Activated T-cell treated with anti-CD3 and anti-CD28 coated beads, Interleukin-2, amount 50 U/mL, for 48 hours (primary cell): ENCODE results near the gene PPCS.
"Not testable (repeated sequence)": the region's sequence is repeated elsewhere in the genome, so short reads cannot be mapped to it uniquely, and the experiment has no call there.

Experiments
- DNase-seq, 2 experiments: peaks; one replicate each; pipeline ENCODE4 v3.0.0-alpha.2; 2020

The PPCS gene

GRCh38 chr1:42454403-42454802 lies 1.9 kb upstream of the PPCS start:
- DNase-seq, result no peak

- peak in 1 of 2 experiments; percentile 78 for DNase-seq
These were observed 379 bp downstream of the PPCS start for GRCh38 chr1:42456754-42457089.

GRCh38 chr1:42461196-42461595 lies 4.9 kb downstream of the PPCS start:
- DNase-seq, result no peak

GRCh38 chr1:42462828-42463763 lies 6.8 kb downstream of the PPCS start, which contains the start of gene CCDC30:
CCDC30 (plus strand) TSS chr1:42463286; CDS start chr1:42480552, 17,266 bp downstream.
- peak; percentile 95 for DNase-seq

- no peak for DNase-seq
These were observed 7.6 kb downstream of the PPCS start for GRCh38 chr1:42463921-42464320.

- DNase-seq, result no peak
These were observed 9.7 kb downstream of the PPCS start for GRCh38 chr1:42466030-42466429.

GRCh38 chr1:42469727-42470126 lies 13.4 kb downstream of the PPCS start:
- DNase-seq, result no peak

- no peak for DNase-seq
These were observed 20.3 kb downstream of the PPCS start for GRCh38 chr1:42476605-42477004.

- DNase-seq, result not testable (repeated sequence)
These were observed 21.0 kb downstream of the PPCS start for GRCh38 chr1:42477354-42477753.

- DNase-seq, result no peak
These were observed 21.4 kb downstream of the PPCS start for GRCh38 chr1:42477775-42478174.

GRCh38 chr1:42479621-42480020 lies 23.3 kb downstream of the PPCS start:
- no peak for DNase-seq

- DNase-seq, result no peak
These were observed 24.6 kb downstream of the PPCS start for GRCh38 chr1:42480921-42481320.

- no peak for DNase-seq
These were observed 26.4 kb downstream of the PPCS start for GRCh38 chr1:42482635-42483153.

- no peak for DNase-seq
These were observed 28.0 kb downstream of the PPCS start for GRCh38 chr1:42484382-42484781.

- DNase-seq, result no peak
These were observed 33.9 kb downstream of the PPCS start for GRCh38 chr1:42490237-42490636.

- not testable (repeated sequence) for DNase-seq
These were observed 45.7 kb downstream of the PPCS start for GRCh38 chr1:42502031-42502430.

- no peak for DNase-seq
These were observed 48.3 kb downstream of the PPCS start for GRCh38 chr1:42504535-42505128.

- DNase-seq, result no peak
These were observed 50.2 kb downstream of the PPCS start for GRCh38 chr1:42506576-42506975.
